GM12874 (cell line): Measurements from ENCODE around the gene TMX4.

Experiments used
- CTCF ChIP-seq: IDR thresholded peaks from 2 replicates; pipeline ENCODE4 v1.5.1; 2011; ENCODE audit warnings: low read depth, mild to moderate bottlenecking, control low read depth, low read length, moderate library complexity; ENCODE audit not compliant: insufficient read depth

The TMX4 gene

DNA sequence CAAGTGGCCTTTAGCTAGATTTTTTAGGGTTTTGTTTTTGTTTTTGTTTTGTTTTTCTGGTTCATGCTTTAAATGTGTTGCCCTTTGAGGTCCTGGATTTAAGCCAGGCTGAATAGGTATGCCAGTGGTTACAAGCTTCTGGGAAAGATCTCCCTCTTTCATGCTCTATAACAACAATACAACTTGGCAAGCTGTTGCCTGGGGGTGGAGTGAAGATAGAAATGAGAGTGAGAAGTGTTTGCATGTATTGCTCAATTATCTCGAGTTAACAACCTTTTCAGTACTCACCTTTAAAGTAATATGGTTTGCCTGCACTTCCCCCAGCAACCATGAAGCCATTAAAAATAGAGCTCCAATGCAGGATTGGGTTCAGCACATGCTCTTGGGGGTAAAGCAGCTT, 60.1 kb downstream of the TMX4 start:
- TF ChIP-seq CTCF: no peak

- no peak for TF ChIP-seq CTCF
These were observed 69.2 kb downstream of the TMX4 start for GRCh38 chr20:7950387-7950786.

- no peak for TF ChIP-seq CTCF
These were observed 75.7 kb downstream of the TMX4 start for GRCh38 chr20:7943891-7944290.

- TF ChIP-seq CTCF: no peak
These were observed 79.2 kb downstream of the TMX4 start, which contains the start of gene HAO1 for GRCh38 chr20:7940341-7940740. Gene HAO1, minus strand, starts transcription at chr20:7940458. Its CDS starts 36 bp downstream, at chr20:7940422.

DNA sequence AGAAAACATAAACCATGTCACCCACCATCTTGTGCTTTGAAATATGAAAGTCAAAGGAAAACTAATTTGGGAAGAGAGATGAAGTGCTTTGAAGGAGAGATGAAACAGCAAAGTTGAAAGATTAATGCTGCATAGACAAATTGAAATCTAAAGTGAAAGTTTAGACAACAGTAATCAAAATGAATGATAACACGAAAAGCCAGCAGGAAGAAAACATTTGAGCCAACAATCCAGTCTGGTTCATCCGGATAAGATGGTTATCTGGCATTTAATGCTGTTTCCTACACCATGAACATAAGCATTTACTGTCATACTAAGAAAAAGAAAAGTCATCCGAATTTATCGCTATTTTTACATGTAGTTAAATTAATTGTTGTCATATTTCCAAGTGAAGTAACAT, 79.9 kb downstream of the TMX4 start:
- no peak for TF ChIP-seq CTCF

DNA sequence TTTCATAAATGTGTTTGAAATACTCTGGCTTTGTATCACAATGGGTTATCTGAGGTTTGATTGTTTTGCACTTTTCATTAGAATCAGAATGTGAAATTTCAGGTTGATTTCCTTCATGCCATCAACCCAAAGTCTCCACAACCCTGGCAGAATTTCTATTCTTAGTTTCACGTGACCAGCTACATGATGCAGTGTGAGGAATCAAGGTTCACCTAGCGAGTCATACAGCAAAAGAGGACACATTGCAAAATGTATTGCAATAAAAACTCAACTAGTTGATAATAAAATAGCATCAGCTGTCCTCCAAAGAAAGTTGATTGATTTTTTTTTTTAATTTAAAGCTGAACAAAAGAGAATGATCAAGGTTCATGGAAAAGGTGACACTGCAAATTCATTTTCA, 81.5 kb downstream of the TMX4 start:
- TF ChIP-seq CTCF: no peak

DNA sequence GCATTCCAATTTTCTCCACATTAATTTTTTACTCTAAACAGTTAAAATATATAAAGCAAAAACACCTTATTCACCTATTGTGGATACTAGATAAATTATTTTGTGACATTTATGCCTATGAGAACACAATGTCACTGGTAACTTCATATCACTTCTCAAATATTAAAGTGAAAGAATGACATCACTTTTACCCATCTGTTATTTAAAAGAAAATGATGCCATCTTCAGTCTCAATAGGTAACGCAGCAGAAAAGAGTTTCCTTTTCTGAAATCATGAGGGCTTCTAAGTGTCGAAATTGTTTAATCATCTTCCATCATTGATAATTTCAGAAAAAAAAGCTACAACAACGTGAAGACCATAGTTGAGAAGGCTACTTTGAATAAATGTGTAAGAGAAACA, 82.2 kb downstream of the TMX4 start:
- no peak for TF ChIP-seq CTCF

DNA sequence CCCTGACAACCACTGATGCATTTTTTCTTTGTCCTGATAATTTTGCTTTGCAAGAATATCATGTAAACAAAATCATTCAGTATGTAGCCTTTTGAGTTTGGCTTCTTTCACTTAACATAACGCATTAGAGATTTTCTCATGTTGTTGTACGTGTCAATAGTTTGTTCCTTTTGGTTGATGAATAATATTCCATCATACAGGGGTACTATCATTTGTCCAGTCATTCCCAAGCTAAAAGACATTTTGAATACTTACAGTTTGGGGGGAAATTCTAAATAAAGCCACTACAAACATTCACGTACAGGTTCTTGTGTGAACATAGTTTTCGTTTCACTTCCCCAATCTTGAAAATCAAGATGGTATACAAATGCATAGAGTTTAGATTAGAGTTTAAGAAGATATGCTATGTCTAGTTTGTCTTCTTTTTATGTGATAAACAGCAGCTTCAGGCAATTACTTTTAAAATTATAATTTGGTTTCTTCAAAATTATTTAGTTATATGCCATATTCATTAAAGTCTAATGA, 84.5 kb downstream of the TMX4 start:
- no peak for TF ChIP-seq CTCF
